H1 (cell line): ENCODE data around the gene SLC35B1. TPM values are rescaled to one million over a fixed set of nuclear protein-coding genes. Genes with fewer than 3 reads are reported as not detected.

Experiments used
- CTCF ChIA-PET: fragments of 300-600 bp; sonication (Branson Sonifier 250); formaldehyde crosslinking; loops from one replicate; lab custom pipeline; 2021; ENCODE audit not compliant: partially characterized antibody; lab: Charles Lee
- POLR2A ChIA-PET: fragments of 300-600 bp; sonication (Branson Sonifier 250); formaldehyde crosslinking; loops from one replicate; lab custom pipeline; 2021; ENCODE audit warnings: inconsistent platforms; ENCODE audit not compliant: partially characterized antibody; lab: Charles Lee
- DNase-seq, 2 experiments: peaks; one replicate each; pipeline versions ENCODE4 v3.0.0 to v3.0.0-alpha.2; 2010 to 2022; ENCODE audit warnings: low spot score in 2 of 2, low read depth in 1 of 2, mixed read lengths in 1 of 2
- FAIRE-seq: peaks from 2 replicates; lab custom pipeline; 2011; peaks lifted over from hg19 to GRCh38; lab: Jason Lieb, UNC
- H2AFZ ChIP-seq: 2 replicates; pipeline ENCODE4 v1.8.1; 2012; ENCODE audit warnings: low read length, inconsistent platforms
- H2AK5ac ChIP-seq: 2 replicates; pipeline ENCODE4 v1.6.1; 2013; ENCODE audit warnings: low read depth, low read length
- H2BK120ac ChIP-seq: replicated peaks from 2 replicates; pipeline ENCODE3; 2013; ENCODE audit warnings: low read depth, low read length, inconsistent platforms
- H2BK12ac ChIP-seq: 2 replicates; pipeline ENCODE4 v1.6.1; 2013; ENCODE audit warnings: low read depth, low read length
- H2BK15ac ChIP-seq: 2 replicates; pipeline ENCODE4 v1.6.1; 2013; ENCODE audit warnings: low read length
- H2BK20ac ChIP-seq: 2 replicates; pipeline ENCODE4 v1.6.1; 2013; ENCODE audit warnings: low read length
- H2BK5ac ChIP-seq: 2 replicates; pipeline ENCODE4 v1.6.1; 2013; ENCODE audit warnings: low read depth, low read length
- H3K14ac ChIP-seq: 2 replicates; pipeline ENCODE4 v1.6.1; 2013; ENCODE audit warnings: inconsistent platforms; ENCODE audit not compliant: insufficient read length
- H3K18ac ChIP-seq: 2 replicates; pipeline ENCODE4 v1.6.1; 2013; ENCODE audit warnings: low read length; ENCODE audit errors: extremely low read depth
- H3K23ac ChIP-seq: 2 replicates; pipeline ENCODE4 v1.6.1; 2013; ENCODE audit warnings: inconsistent platforms; ENCODE audit not compliant: insufficient read length
- H3K23me2 ChIP-seq: 2 replicates; pipeline ENCODE4 v1.6.1; 2013; ENCODE audit warnings: low read depth, low read length
- H3K27ac ChIP-seq: 2 replicates; pipeline ENCODE4 v1.6.1; 2011; ENCODE audit warnings: low read depth, low read length, inconsistent platforms
- H3K27me3 ChIP-seq, 4 experiments: replicated peaks in 1 of 4; 1 replicate in 1 of 4; 2 replicates in 3 of 4; pipeline versions ENCODE4 v1.6.1 to v1.8.1; 2011 to 2013; ENCODE audit warnings: low read length in 3 of 4, mild to moderate bottlenecking in 3 of 4, inconsistent platforms in 2 of 4, mixed read lengths in 2 of 4, moderate library complexity in 1 of 4; ENCODE audit not compliant: control insufficient read depth in 3 of 4, insufficient read depth in 3 of 4; ENCODE audit errors: extremely low read depth in 1 of 4
- H3K36me3 ChIP-seq, 4 experiments: 2 replicates each; pipeline versions ENCODE4 v1.6.1 to v1.8.1; 2011 to 2013; ENCODE audit warnings: mild to moderate bottlenecking in 4 of 4, low read length in 3 of 4, moderate library complexity in 2 of 4, control low read depth in 1 of 4, inconsistent platforms in 1 of 4; ENCODE audit not compliant: insufficient read depth in 4 of 4, control insufficient read depth in 2 of 4
- H3K4ac ChIP-seq: replicated peaks from 2 replicates; pipeline ENCODE3; 2013; ENCODE audit warnings: low read length, low read depth, mixed read lengths, inconsistent platforms; ENCODE audit not compliant: insufficient read length
- H3K4me1 ChIP-seq, 4 experiments: replicated peaks in 1 of 4; 1 replicate in 1 of 4; 2 replicates in 3 of 4; pipeline versions ENCODE4 v1.6.1 to v1.8.1; 2011 to 2013; ENCODE audit warnings: low read length in 3 of 4, inconsistent platforms in 2 of 4, mixed read lengths in 1 of 4; ENCODE audit not compliant: insufficient read depth in 4 of 4, control insufficient read depth in 3 of 4
- H3K4me2 ChIP-seq, 2 experiments: 2 replicates each; pipeline versions ENCODE4 v1.6.1 to v1.8.1; 2011 to 2013; ENCODE audit warnings: low read depth in 2 of 2, low read length in 2 of 2, control low read depth in 1 of 2, inconsistent platforms in 1 of 2, mild to moderate bottlenecking in 1 of 2; ENCODE audit not compliant: insufficient read depth in 1 of 2
- H3K4me3 ChIP-seq, 4 experiments: fragments of 200-600, 300-600 bp in 1 of 4; sonication (generic), shearing (Covaris generic), sonication (Bioruptor Twin) in 1 of 4; 2 replicates each; pipeline versions ENCODE4 v1.5.1 to v1.8.1; 2011 to 2016; ENCODE audit warnings: low read length in 4 of 4, low read depth in 3 of 4, control low read depth in 2 of 4, inconsistent platforms in 2 of 4, mild to moderate bottlenecking in 2 of 4, mixed read lengths in 1 of 4, moderate library complexity in 1 of 4; ENCODE audit not compliant: insufficient read depth in 2 of 4; ENCODE audit errors: extremely low read depth in 1 of 4
- H3K56ac ChIP-seq: replicated peaks from 2 replicates; pipeline ENCODE3; 2013; ENCODE audit warnings: low read depth, mild to moderate bottlenecking, mixed read lengths, low read length, inconsistent platforms; ENCODE audit not compliant: insufficient read length
- H3K79me1 ChIP-seq: 2 replicates; pipeline ENCODE4 v1.6.1; 2013; ENCODE audit warnings: low read depth, low read length, control low read depth
- H3K79me2 ChIP-seq, 2 experiments: 2 replicates each; pipeline versions ENCODE4 v1.6.1 to v1.8.1; 2012 to 2013; ENCODE audit warnings: low read length in 2 of 2, mild to moderate bottlenecking in 2 of 2, inconsistent platforms in 1 of 2; ENCODE audit not compliant: insufficient read depth in 2 of 2, control insufficient read depth in 1 of 2
- H3K9ac ChIP-seq, 4 experiments: replicated peaks in 1 of 4; 1 replicate in 1 of 4; 2 replicates in 3 of 4; pipeline versions ENCODE4 v1.6.1 to v1.8.1; 2011 to 2013; ENCODE audit warnings: low read depth in 3 of 4, low read length in 3 of 4, control low read depth in 2 of 4, mild to moderate bottlenecking in 2 of 4, moderate library complexity in 2 of 4, inconsistent platforms in 1 of 4; ENCODE audit errors: extremely low read depth in 1 of 4
- H3K9me3 ChIP-seq, 2 experiments: 2 replicates each; pipeline versions ENCODE4 v1.6.1 to v1.8.1; 2012 to 2013; ENCODE audit warnings: mild to moderate bottlenecking in 2 of 2, moderate library complexity in 2 of 2, control low read depth in 1 of 2, inconsistent platforms in 1 of 2, low read depth in 1 of 2, low read length in 1 of 2, mixed read lengths in 1 of 2; ENCODE audit not compliant: insufficient read depth in 2 of 2
- H4K20me1 ChIP-seq, 2 experiments: replicated peaks in 1 of 2; 2 replicates each; pipeline versions ENCODE3 to v1.8.1; 2011 to 2013; ENCODE audit warnings: inconsistent platforms in 2 of 2, low read length in 2 of 2, mild to moderate bottlenecking in 1 of 2; ENCODE audit not compliant: insufficient read depth in 2 of 2, control insufficient read depth in 1 of 2
- H4K5ac ChIP-seq: 2 replicates; pipeline ENCODE4 v1.6.1; 2013; ENCODE audit warnings: low read length, low read depth, mixed read lengths, inconsistent platforms; ENCODE audit not compliant: insufficient read length
- H4K8ac ChIP-seq: 2 replicates; pipeline ENCODE4 v1.8.0; 2013; ENCODE audit warnings: mild to moderate bottlenecking, moderate library complexity, low read length, inconsistent platforms; ENCODE audit not compliant: insufficient read depth; ENCODE audit errors: extremely low read depth
- H4K91ac ChIP-seq: replicated peaks from 2 replicates; pipeline ENCODE3; 2013; ENCODE audit warnings: low read length, mixed read lengths, inconsistent platforms; ENCODE audit not compliant: insufficient read length
- CTBP2 ChIP-seq: IDR thresholded peaks from 2 replicates; pipeline ENCODE4 v1.7.0; 2011; ENCODE audit warnings: borderline replicate concordance, mild to moderate bottlenecking, moderate library complexity, mixed read lengths, low read length; ENCODE audit not compliant: insufficient read depth, insufficient read length
- HDAC6 ChIP-seq: IDR thresholded peaks from one replicate; pipeline ENCODE4 v1.7.1; 2012; ENCODE audit warnings: low read depth, mild to moderate bottlenecking, inconsistent platforms, low read length, moderate library complexity
- JUND ChIP-seq: IDR thresholded peaks from 2 replicates; pipeline ENCODE4 v1.6.1; 2011; ENCODE audit warnings: mild to moderate bottlenecking, improper control_type of control experiment, low read length
- NANOG ChIP-seq: IDR thresholded peaks from 2 replicates; pipeline ENCODE4 v1.6.1; 2011; ENCODE audit warnings: low read length, low read depth, mild to moderate bottlenecking, inconsistent platforms; ENCODE audit not compliant: insufficient read depth, poor library complexity, severe bottlenecking
- NRF1 ChIP-seq: IDR thresholded peaks from 2 replicates; pipeline ENCODE4 v1.6.1; 2011; ENCODE audit warnings: mild to moderate bottlenecking, low read depth, low read length, improper control_type of control experiment
- TAF7 ChIP-seq: optimal IDR thresholded peaks from 2 replicates; pipeline ENCODE3; 2011; ENCODE audit warnings: low read depth, mild to moderate bottlenecking, inconsistent platforms, low read length, moderate library complexity, borderline replicate concordance
- WGBS, 2 experiments: shearing (Covaris generic) in 1 of 2; methylation state at CpG; one replicate each; pipeline versions ENCODE4 v1.1.6 to v1.1.7; 2013 to 2015; ENCODE audit warnings: low lambda C conversion rate in 2 of 2, mixed read lengths in 2 of 2, inconsistent platforms in 1 of 2, low coverage in 1 of 2, missing lambda C conversion rate in 1 of 2; ENCODE audit not compliant: insufficient replicate concordance in 2 of 2, insufficient coverage in 1 of 2, insufficient read length in 1 of 2; ENCODE audit errors: extremely low coverage in 1 of 2, missing lambda C conversion rate in 1 of 2; 5-methylcytosine and 5-hydroxymethylcytosine counted together
- polyA plus RNA-seq, 7 experiments: library from polyadenylated mRNA; depleted of rRNA in 3 of 7; stranded (reverse) in 5 of 7; unstranded in 2 of 7; fragments of >200 nt in 5 of 7; fragments of 200-250 nt in 2 of 7; gene quantifications; 1 replicate in 5 of 7; 2 replicates in 1 of 7; 4 replicates in 1 of 7; pipeline versions ENCODE4 v1.2.1 to v1.2.3, GENCODE V29; 2011 to 2013; ENCODE audit warnings: missing spikeins in 2 of 7, mixed read lengths in 2 of 7
- total RNA-seq: library from RNA; stranded (reverse); fragmentation: NEBNext Ultra II Directional; extraction: Animal tissue kit (Norgen Biotek cat#: 25700); gene quantifications from 2 replicates; pipeline ENCODE4 v1.2.1, GENCODE V29; 2021

The SLC35B1 gene
- total and polyA plus RNA-seq, 2 of the 8 experiments (the other 6 are each of a cell fraction or from before 2014, with no cell fraction given) = 56.5 to 87.7 TPM

DNA sequence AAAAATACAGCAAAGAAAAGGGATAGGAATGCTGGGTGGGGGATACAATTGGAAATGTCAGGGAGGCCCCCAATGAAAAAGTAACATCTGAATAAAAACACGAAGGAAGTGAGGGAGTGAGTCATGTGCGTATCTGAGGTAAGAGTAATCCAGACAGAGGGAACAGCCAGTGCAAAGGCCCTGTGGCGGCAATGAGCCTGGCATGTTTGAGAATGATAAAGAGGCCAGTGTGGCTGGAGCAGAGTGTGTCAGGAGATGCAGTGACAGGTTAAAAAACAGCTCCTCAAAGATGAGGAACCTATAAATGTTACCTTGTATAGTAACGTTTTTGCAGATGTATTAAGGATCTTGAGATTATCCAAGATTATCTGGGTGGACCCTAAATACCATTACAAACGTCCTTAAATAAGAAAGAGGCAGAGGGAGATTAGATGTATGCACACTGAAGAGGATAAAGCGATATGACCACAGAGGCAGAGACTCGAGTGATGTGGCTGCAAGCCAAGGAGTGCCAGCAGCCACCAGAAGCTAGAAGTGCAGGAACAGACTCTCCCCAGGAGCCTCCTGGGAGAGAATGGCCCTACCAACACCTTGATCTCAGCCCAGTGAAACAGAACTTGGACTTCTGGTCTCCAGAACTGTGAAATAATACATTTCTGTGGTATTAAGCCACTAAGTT is 17.8 kb upstream of the SLC35B1 start:
- Histone ChIP-seq H3K36me3 (peaks cover 0 to 21% (median 7%) of the 10 kb centered on the region in 4 experiments; a peak in 5 of 8 replicates), H2AFZ (no peak overlapping the region), H2AK5ac (no peak overlapping the region), H3K9ac (no peak overlapping the region), H3K27ac (no peak overlapping the region), H4K91ac (no peak overlapping the region), H2BK120ac (no peak overlapping the region), H4K8ac (no peak overlapping the region), H4K5ac (no peak overlapping the region), H3K79me2 (peaks cover 0 to 5% of the 10 kb centered on the region in 2 experiments; a peak in 1 of 4 replicates), H3K23ac (no peak overlapping the region), H4K20me1 (peaks cover 2 to 10% of the 10 kb centered on the region in 2 experiments), H3K14ac (no peak overlapping the region), H3K56ac (no peak overlapping the region), H3K23me2 (no peaks in the 10 kb centered on the region), H3K4me3 (no peak overlapping the region), H3K4me2 (no peak overlapping the region), H2BK20ac (no peak overlapping the region), H3K27me3 (no peaks in the 10 kb centered on the region), H3K9me3 (no peaks in the 10 kb centered on the region), H3K4me1 (no peaks in the 10 kb centered on the region), H3K4ac (no peak overlapping the region), H3K18ac (no peak overlapping the region), H2BK5ac (no peak overlapping the region), H2BK12ac (no peak overlapping the region), H3K79me1 (peaks cover 14% of the 10 kb centered on the region; the same call in 1 of the 2 replicates), H2BK15ac (no peak overlapping the region)
- POLR2A ChIA-PET = interaction anchor here (1.0 kb wide), 1 partner anchor 16 kb away, joined by 3 read pairs; no protein-coding TSS in a partner anchor
- 86% methylated on average over 7 of the region's 7 CpGs; no CpG with 5 or more reads in 1 of the 2 experiments for WGBS, 2 experiments
- FAIRE-seq (no peak), DNase-seq (no peak)
- CTCF ChIA-PET = interaction anchor here (0.6 to 8.9 kb wide), 2 partner anchors 17 to 844 kb away, joined by 3 to 41 read pairs; partner anchors contain the start of gene SLC35B1
- TF ChIP-seq CTBP2 (no peak), HDAC6 (no peak), TAF7 (no peak), JUND (no peak), NRF1 (no peak), NANOG (no peak)
